H1 (cell line): ENCODE data around the gene PNLDC1. TPM values are rescaled to one million over a fixed set of nuclear protein-coding genes. Genes with fewer than 3 reads are reported as not detected.

Experiments
- CTCF ChIA-PET: fragments of 300-600 bp; sonication (Branson Sonifier 250); formaldehyde crosslinking; loops from one replicate; lab custom pipeline; 2021; ENCODE audit not compliant: partially characterized antibody; lab: Charles Lee
- POLR2A ChIA-PET: fragments of 300-600 bp; sonication (Branson Sonifier 250); formaldehyde crosslinking; loops from one replicate; lab custom pipeline; 2021; ENCODE audit warnings: inconsistent platforms; ENCODE audit not compliant: partially characterized antibody; lab: Charles Lee
- DNase-seq, 2 experiments: peaks; one replicate each; pipeline versions ENCODE4 v3.0.0 to v3.0.0-alpha.2; 2010 to 2022; ENCODE audit warnings: low spot score in 2 of 2, low read depth in 1 of 2, mixed read lengths in 1 of 2
- FAIRE-seq: peaks from 2 replicates; lab custom pipeline; 2011; peaks lifted over from hg19 to GRCh38; lab: Jason Lieb, UNC
- H2AFZ ChIP-seq: 2 replicates; pipeline ENCODE4 v1.8.1; 2012; ENCODE audit warnings: low read length, inconsistent platforms
- H2AK5ac ChIP-seq: 2 replicates; pipeline ENCODE4 v1.6.1; 2013; ENCODE audit warnings: low read depth, low read length
- H2BK120ac ChIP-seq: replicated peaks from 2 replicates; pipeline ENCODE3; 2013; ENCODE audit warnings: low read depth, low read length, inconsistent platforms
- H2BK12ac ChIP-seq: 2 replicates; pipeline ENCODE4 v1.6.1; 2013; ENCODE audit warnings: low read depth, low read length
- H2BK15ac ChIP-seq: 2 replicates; pipeline ENCODE4 v1.6.1; 2013; ENCODE audit warnings: low read length
- H2BK20ac ChIP-seq: 2 replicates; pipeline ENCODE4 v1.6.1; 2013; ENCODE audit warnings: low read length
- H2BK5ac ChIP-seq: 2 replicates; pipeline ENCODE4 v1.6.1; 2013; ENCODE audit warnings: low read depth, low read length
- H3K14ac ChIP-seq: 2 replicates; pipeline ENCODE4 v1.6.1; 2013; ENCODE audit warnings: inconsistent platforms; ENCODE audit not compliant: insufficient read length
- H3K18ac ChIP-seq: 2 replicates; pipeline ENCODE4 v1.6.1; 2013; ENCODE audit warnings: low read length; ENCODE audit errors: extremely low read depth
- H3K23ac ChIP-seq: 2 replicates; pipeline ENCODE4 v1.6.1; 2013; ENCODE audit warnings: inconsistent platforms; ENCODE audit not compliant: insufficient read length
- H3K23me2 ChIP-seq: 2 replicates; pipeline ENCODE4 v1.6.1; 2013; ENCODE audit warnings: low read depth, low read length
- H3K27ac ChIP-seq: 2 replicates; pipeline ENCODE4 v1.6.1; 2011; ENCODE audit warnings: low read depth, low read length, inconsistent platforms
- H3K27me3 ChIP-seq, 4 experiments: replicated peaks in 1 of 4; 1 replicate in 1 of 4; 2 replicates in 3 of 4; pipeline versions ENCODE4 v1.6.1 to v1.8.1; 2011 to 2013; ENCODE audit warnings: low read length in 3 of 4, mild to moderate bottlenecking in 3 of 4, inconsistent platforms in 2 of 4, mixed read lengths in 2 of 4, moderate library complexity in 1 of 4; ENCODE audit not compliant: control insufficient read depth in 3 of 4, insufficient read depth in 3 of 4; ENCODE audit errors: extremely low read depth in 1 of 4
- H3K36me3 ChIP-seq, 4 experiments: 2 replicates each; pipeline versions ENCODE4 v1.6.1 to v1.8.1; 2011 to 2013; ENCODE audit warnings: mild to moderate bottlenecking in 4 of 4, low read length in 3 of 4, moderate library complexity in 2 of 4, control low read depth in 1 of 4, inconsistent platforms in 1 of 4; ENCODE audit not compliant: insufficient read depth in 4 of 4, control insufficient read depth in 2 of 4
- H3K4ac ChIP-seq: replicated peaks from 2 replicates; pipeline ENCODE3; 2013; ENCODE audit warnings: low read length, low read depth, mixed read lengths, inconsistent platforms; ENCODE audit not compliant: insufficient read length
- H3K4me1 ChIP-seq, 4 experiments: replicated peaks in 1 of 4; 1 replicate in 1 of 4; 2 replicates in 3 of 4; pipeline versions ENCODE4 v1.6.1 to v1.8.1; 2011 to 2013; ENCODE audit warnings: low read length in 3 of 4, inconsistent platforms in 2 of 4, mixed read lengths in 1 of 4; ENCODE audit not compliant: insufficient read depth in 4 of 4, control insufficient read depth in 3 of 4
- H3K4me2 ChIP-seq, 2 experiments: 2 replicates each; pipeline versions ENCODE4 v1.6.1 to v1.8.1; 2011 to 2013; ENCODE audit warnings: low read depth in 2 of 2, low read length in 2 of 2, control low read depth in 1 of 2, inconsistent platforms in 1 of 2, mild to moderate bottlenecking in 1 of 2; ENCODE audit not compliant: insufficient read depth in 1 of 2
- H3K4me3 ChIP-seq, 4 experiments: fragments of 200-600, 300-600 bp in 1 of 4; sonication (generic), shearing (Covaris generic), sonication (Bioruptor Twin) in 1 of 4; 2 replicates each; pipeline versions ENCODE4 v1.5.1 to v1.8.1; 2011 to 2016; ENCODE audit warnings: low read length in 4 of 4, low read depth in 3 of 4, control low read depth in 2 of 4, inconsistent platforms in 2 of 4, mild to moderate bottlenecking in 2 of 4, mixed read lengths in 1 of 4, moderate library complexity in 1 of 4; ENCODE audit not compliant: insufficient read depth in 2 of 4; ENCODE audit errors: extremely low read depth in 1 of 4
- H3K56ac ChIP-seq: replicated peaks from 2 replicates; pipeline ENCODE3; 2013; ENCODE audit warnings: low read depth, mild to moderate bottlenecking, mixed read lengths, low read length, inconsistent platforms; ENCODE audit not compliant: insufficient read length
- H3K79me1 ChIP-seq: 2 replicates; pipeline ENCODE4 v1.6.1; 2013; ENCODE audit warnings: low read depth, low read length, control low read depth
- H3K79me2 ChIP-seq, 2 experiments: 2 replicates each; pipeline versions ENCODE4 v1.6.1 to v1.8.1; 2012 to 2013; ENCODE audit warnings: low read length in 2 of 2, mild to moderate bottlenecking in 2 of 2, inconsistent platforms in 1 of 2; ENCODE audit not compliant: insufficient read depth in 2 of 2, control insufficient read depth in 1 of 2
- H3K9ac ChIP-seq, 4 experiments: replicated peaks in 1 of 4; 1 replicate in 1 of 4; 2 replicates in 3 of 4; pipeline versions ENCODE4 v1.6.1 to v1.8.1; 2011 to 2013; ENCODE audit warnings: low read depth in 3 of 4, low read length in 3 of 4, control low read depth in 2 of 4, mild to moderate bottlenecking in 2 of 4, moderate library complexity in 2 of 4, inconsistent platforms in 1 of 4; ENCODE audit errors: extremely low read depth in 1 of 4
- H3K9me3 ChIP-seq, 2 experiments: 2 replicates each; pipeline versions ENCODE4 v1.6.1 to v1.8.1; 2012 to 2013; ENCODE audit warnings: mild to moderate bottlenecking in 2 of 2, moderate library complexity in 2 of 2, control low read depth in 1 of 2, inconsistent platforms in 1 of 2, low read depth in 1 of 2, low read length in 1 of 2, mixed read lengths in 1 of 2; ENCODE audit not compliant: insufficient read depth in 2 of 2
- H4K20me1 ChIP-seq, 2 experiments: replicated peaks in 1 of 2; 2 replicates each; pipeline versions ENCODE3 to v1.8.1; 2011 to 2013; ENCODE audit warnings: inconsistent platforms in 2 of 2, low read length in 2 of 2, mild to moderate bottlenecking in 1 of 2; ENCODE audit not compliant: insufficient read depth in 2 of 2, control insufficient read depth in 1 of 2
- H4K5ac ChIP-seq: 2 replicates; pipeline ENCODE4 v1.6.1; 2013; ENCODE audit warnings: low read length, low read depth, mixed read lengths, inconsistent platforms; ENCODE audit not compliant: insufficient read length
- H4K8ac ChIP-seq: 2 replicates; pipeline ENCODE4 v1.8.0; 2013; ENCODE audit warnings: mild to moderate bottlenecking, moderate library complexity, low read length, inconsistent platforms; ENCODE audit not compliant: insufficient read depth; ENCODE audit errors: extremely low read depth
- H4K91ac ChIP-seq: replicated peaks from 2 replicates; pipeline ENCODE3; 2013; ENCODE audit warnings: low read length, mixed read lengths, inconsistent platforms; ENCODE audit not compliant: insufficient read length
- BRCA1 ChIP-seq: IDR thresholded peaks from 2 replicates; pipeline ENCODE4 v1.6.1; 2012; ENCODE audit warnings: low read depth, low read length, improper control_type of control experiment
- CHD1 ChIP-seq: IDR thresholded peaks from 2 replicates; pipeline ENCODE4 v1.6.1; 2012; ENCODE audit warnings: low read depth, low read length, improper control_type of control experiment
- EZH2 ChIP-seq: fragments of 200-600 bp; sonication (generic); IDR thresholded peaks from 2 replicates; pipeline ENCODE4 v1.7.1; 2012; ENCODE audit warnings: low read depth, mild to moderate bottlenecking, moderate library complexity, low read length, inconsistent platforms; ENCODE audit not compliant: severe bottlenecking
- HDAC2 ChIP-seq, 2 experiments: fragments of 300-600 bp in 1 of 2; sonication (generic) in 1 of 2; IDR thresholded peaks; 2 replicates each; pipeline ENCODE4 v1.6.1; 2011 to 2012; ENCODE audit warnings: low read depth in 2 of 2, low read length in 2 of 2, mild to moderate bottlenecking in 2 of 2, moderate library complexity in 2 of 2, borderline replicate concordance in 1 of 2, inconsistent platforms in 1 of 2
- JUN ChIP-seq: IDR thresholded peaks from 2 replicates; pipeline ENCODE4 v1.6.1; 2011; ENCODE audit warnings: low read depth, mild to moderate bottlenecking, improper control_type of control experiment, low read length
- KDM4A ChIP-seq: IDR thresholded peaks from one replicate; pipeline ENCODE4 v1.7.1; 2012; ENCODE audit warnings: low read depth, mild to moderate bottlenecking, moderate library complexity, low read length, inconsistent platforms; ENCODE audit not compliant: severe bottlenecking
- KDM5A ChIP-seq: fragments of 200-600 bp; IDR thresholded peaks from 2 replicates; pipeline ENCODE4 v1.7.1; 2012; ENCODE audit warnings: mild to moderate bottlenecking, low read length, inconsistent platforms, mixed read lengths
- PHF8 ChIP-seq: fragments of 200-600 bp; sonication (generic); conservative IDR thresholded peaks from 2 replicates; pipeline ENCODE4 v1.7.1; 2012; ENCODE audit warnings: low read depth, mild to moderate bottlenecking, inconsistent platforms, low read length, moderate library complexity
- RXRA ChIP-seq: IDR thresholded peaks from 2 replicates; pipeline ENCODE4 v1.6.1; 2011; ENCODE audit warnings: low read depth, mild to moderate bottlenecking, low read length, moderate library complexity; ENCODE audit not compliant: insufficient read depth
- SP1 ChIP-seq: IDR thresholded peaks from 2 replicates; pipeline ENCODE4 v1.6.1; 2011; ENCODE audit warnings: low read depth, low read length
- WGBS, 2 experiments: shearing (Covaris generic) in 1 of 2; methylation state at CpG; one replicate each; pipeline versions ENCODE4 v1.1.6 to v1.1.7; 2013 to 2015; ENCODE audit warnings: low lambda C conversion rate in 2 of 2, mixed read lengths in 2 of 2, inconsistent platforms in 1 of 2, low coverage in 1 of 2, missing lambda C conversion rate in 1 of 2; ENCODE audit not compliant: insufficient replicate concordance in 2 of 2, insufficient coverage in 1 of 2, insufficient read length in 1 of 2; ENCODE audit errors: extremely low coverage in 1 of 2, missing lambda C conversion rate in 1 of 2; 5-methylcytosine and 5-hydroxymethylcytosine counted together
- polyA plus RNA-seq, 7 experiments: library from polyadenylated mRNA; depleted of rRNA in 3 of 7; stranded (reverse) in 5 of 7; unstranded in 2 of 7; fragments of >200 nt in 5 of 7; fragments of 200-250 nt in 2 of 7; gene quantifications; 1 replicate in 5 of 7; 2 replicates in 1 of 7; 4 replicates in 1 of 7; pipeline versions ENCODE4 v1.2.1 to v1.2.3, GENCODE V29; 2011 to 2013; ENCODE audit warnings: missing spikeins in 2 of 7, mixed read lengths in 2 of 7
- total RNA-seq: library from RNA; stranded (reverse); fragmentation: NEBNext Ultra II Directional; extraction: Animal tissue kit (Norgen Biotek cat#: 25700); gene quantifications from 2 replicates; pipeline ENCODE4 v1.2.1, GENCODE V29; 2021

Gene PNLDC1
- total and polyA plus RNA-seq, 2 of the 8 experiments (the other 6 are each of a cell fraction or from before 2014, with no cell fraction given): 0.15 to 0.34 TPM

DNA sequence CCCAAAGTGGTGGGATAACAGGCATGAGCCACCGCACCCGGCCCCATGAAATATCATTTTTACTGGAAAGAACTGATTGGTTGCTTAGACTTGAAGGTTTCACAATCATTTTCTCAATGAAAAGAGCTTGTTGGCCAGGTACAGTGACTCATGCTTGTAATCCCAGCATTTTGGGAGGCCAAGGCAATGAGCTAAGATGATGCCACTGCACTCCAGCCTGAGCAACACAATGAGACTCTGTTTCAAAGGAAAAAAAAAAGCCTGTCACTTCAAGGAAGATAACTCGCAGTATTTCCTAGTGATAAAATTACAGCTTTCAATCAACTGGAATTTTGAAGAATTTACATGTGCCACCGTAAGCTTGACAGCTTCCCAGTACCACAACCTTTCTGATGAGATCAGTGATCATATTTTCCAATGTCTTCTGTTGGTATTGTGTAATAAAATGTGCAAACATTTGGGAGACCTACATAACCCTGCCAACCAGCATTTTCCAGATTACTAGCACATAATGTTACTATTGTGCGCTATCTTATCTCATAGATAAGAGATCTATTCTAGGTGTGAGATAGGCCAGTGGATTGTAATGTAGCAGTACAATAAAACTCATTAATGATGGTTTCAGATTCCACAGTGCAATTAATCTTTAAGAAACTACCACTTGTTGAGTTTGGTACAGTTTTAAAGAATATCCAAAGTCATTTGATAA, 7.2 kb downstream of the PNLDC1 start:
- Histone ChIP-seq H3K4me1 (no peaks in the 10 kb centered on the region), H3K23ac (no peak overlapping the region), H3K9ac (no peak overlapping the region), H2BK20ac (no peak overlapping the region), H3K27ac (no peak overlapping the region), H2AK5ac (no peak overlapping the region), H3K79me2 (no peaks in the 10 kb centered on the region), H4K20me1 (no peaks in the 10 kb centered on the region), H3K27me3 (no peaks in the 10 kb centered on the region), H2BK120ac (no peak overlapping the region), H3K9me3 (no peaks in the 10 kb centered on the region), H3K56ac (no peak overlapping the region), H4K91ac (no peak overlapping the region), H3K23me2 (no peaks in the 10 kb centered on the region), H3K18ac (no peak overlapping the region), H3K14ac (no peak overlapping the region), H3K79me1 (no peaks in the 10 kb centered on the region), H2AFZ (no peak overlapping the region), H3K4me3 (no peak overlapping the region), H2BK12ac (no peak overlapping the region), H2BK15ac (no peak overlapping the region), H2BK5ac (no peak overlapping the region), H3K4me2 (no peak overlapping the region), H3K36me3 (no peaks in the 10 kb centered on the region), H4K5ac (no peak overlapping the region), H3K4ac (no peak overlapping the region), H4K8ac (no peak overlapping the region)
- FAIRE-seq (no peak), DNase-seq (no peak)
- TF ChIP-seq EZH2: no peak
- no peak for TF ChIP-seq PHF8
- no peak for TF ChIP-seq CHD1
- no peak for TF ChIP-seq BRCA1
- TF ChIP-seq KDM5A: no peak
- no peak for TF ChIP-seq JUN
- TF ChIP-seq KDM4A: no peak
- no peak for TF ChIP-seq RXRA
- TF ChIP-seq SP1: no peak
- no peak for TF ChIP-seq HDAC2 (IDR thresholded peaks at IDR 0.05; ENCODE audit: borderline replicate concordance in 1 of 2, low read depth in 2 of 2, low read length in 2 of 2)
- ChIA-PET POLR2A (no interaction called here), CTCF (no interaction called here)
- 88% methylated on average over 5 of the region's 5 CpGs; no CpG with 5 or more reads in 1 of the 2 experiments for WGBS, 2 experiments
